Neutrophil (primary cell): ENCODE data around the gene BCR.

Source experiments
- H3K27ac ChIP-seq: fragments of 200-600 bp; sonication (generic); 2 replicates; pipeline ENCODE4 v1.5.1; 2016; ENCODE audit warnings: mild to moderate bottlenecking, moderate library complexity
- H3K27me3 ChIP-seq: fragments of 200-600 bp; sonication (generic); 2 replicates; pipeline ENCODE4 v1.6.0; 2016; ENCODE audit warnings: mild to moderate bottlenecking
- H3K36me3 ChIP-seq: fragments of 200-600 bp; sonication (generic); 2 replicates; pipeline ENCODE4 v1.5.1; 2017
- H3K4me1 ChIP-seq, 2 experiments: fragments of 200-600 bp in 1 of 2; sonication (generic) in 1 of 2; 1 replicate in 1 of 2; 2 replicates in 1 of 2; pipeline versions ENCODE4 v1.5.1 to v1.6.1; 2013 to 2016; ENCODE audit warnings: low read depth in 1 of 2, low read length in 1 of 2, mild to moderate bottlenecking in 1 of 2, moderate library complexity in 1 of 2; ENCODE audit not compliant: control insufficient read depth in 1 of 2, insufficient read depth in 1 of 2
- H3K4me3 ChIP-seq, 2 experiments: fragments of 200-600 bp in 1 of 2; sonication (generic) in 1 of 2; 1 replicate in 1 of 2; 2 replicates in 1 of 2; pipeline ENCODE4 v1.5.1; 2013 to 2016; ENCODE audit warnings: low read depth in 1 of 2, low read length in 1 of 2, mild to moderate bottlenecking in 1 of 2, moderate library complexity in 1 of 2
- H3K9me3 ChIP-seq: fragments of 200-600 bp; sonication (generic); 2 replicates; pipeline ENCODE4 v1.5.1; 2016
- TF ChIP-seq, protein P1 (sequence below): fragments of 200-600 bp; sonication (generic); IDR thresholded peaks from 2 replicates; pipeline ENCODE4 v1.5.1; 2016; ENCODE audit warnings: antibody characterized with exemption

Gene BCR

DNA sequence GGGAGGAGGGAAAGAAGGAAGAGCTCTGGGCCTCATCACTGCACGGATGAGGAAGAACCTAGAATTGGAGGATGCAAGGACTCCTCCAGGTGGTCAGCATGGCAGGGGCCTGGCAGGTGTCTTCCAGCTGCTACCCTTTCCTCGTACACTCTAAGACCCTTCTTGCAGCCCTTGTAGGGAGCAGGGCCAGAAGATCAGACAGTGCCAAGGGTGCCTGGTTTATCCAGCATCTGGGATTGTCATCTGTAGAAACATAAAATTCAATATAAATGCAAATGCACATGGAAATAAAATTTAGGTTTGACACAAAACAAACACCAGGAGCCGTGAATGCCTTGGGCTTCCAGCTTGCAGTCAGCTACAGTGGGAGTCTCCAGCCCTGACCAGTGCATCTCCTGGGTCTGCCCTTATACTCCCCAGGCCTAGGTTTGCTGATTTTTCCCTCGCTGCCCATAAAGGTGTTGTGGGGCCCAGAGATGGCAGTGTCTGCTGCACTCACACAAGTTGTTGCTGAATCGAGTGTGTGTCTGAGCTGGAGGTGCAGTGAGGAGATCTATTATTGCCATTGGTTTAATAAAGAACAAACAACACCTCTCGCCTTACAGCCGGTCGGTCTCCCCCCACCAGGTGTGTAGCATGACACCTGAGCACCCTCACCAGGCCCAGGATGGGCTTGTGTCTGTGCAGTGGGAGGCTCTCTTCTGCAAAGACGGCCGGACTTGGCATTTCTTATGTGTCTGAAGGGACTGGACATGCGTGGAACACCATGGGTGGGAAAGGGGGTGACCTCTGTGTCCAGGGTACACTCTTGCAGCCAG is 87.1 kb downstream of the BCR start:
- H3K36me3 ChIP-seq: peaks cover 88% of the 10 kb centered on the region
- H3K9me3 ChIP-seq: no peaks in the 10 kb centered on the region
- H3K27me3 ChIP-seq: no peaks in the 10 kb centered on the region
- H3K4me3 ChIP-seq: no peak overlapping the region
- no peaks in the 10 kb centered on the region for H3K4me1 ChIP-seq
- TF ChIP-seq, protein P1, sequence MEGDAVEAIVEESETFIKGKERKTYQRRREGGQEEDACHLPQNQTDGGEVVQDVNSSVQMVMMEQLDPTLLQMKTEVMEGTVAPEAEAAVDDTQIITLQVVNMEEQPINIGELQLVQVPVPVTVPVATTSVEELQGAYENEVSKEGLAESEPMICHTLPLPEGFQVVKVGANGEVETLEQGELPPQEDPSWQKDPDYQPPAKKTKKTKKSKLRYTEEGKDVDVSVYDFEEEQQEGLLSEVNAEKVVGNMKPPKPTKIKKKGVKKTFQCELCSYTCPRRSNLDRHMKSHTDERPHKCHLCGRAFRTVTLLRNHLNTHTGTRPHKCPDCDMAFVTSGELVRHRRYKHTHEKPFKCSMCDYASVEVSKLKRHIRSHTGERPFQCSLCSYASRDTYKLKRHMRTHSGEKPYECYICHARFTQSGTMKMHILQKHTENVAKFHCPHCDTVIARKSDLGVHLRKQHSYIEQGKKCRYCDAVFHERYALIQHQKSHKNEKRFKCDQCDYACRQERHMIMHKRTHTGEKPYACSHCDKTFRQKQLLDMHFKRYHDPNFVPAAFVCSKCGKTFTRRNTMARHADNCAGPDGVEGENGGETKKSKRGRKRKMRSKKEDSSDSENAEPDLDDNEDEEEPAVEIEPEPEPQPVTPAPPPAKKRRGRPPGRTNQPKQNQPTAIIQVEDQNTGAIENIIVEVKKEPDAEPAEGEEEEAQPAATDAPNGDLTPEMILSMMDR: no peak
- H3K27ac ChIP-seq: no peak overlapping the region

DNA sequence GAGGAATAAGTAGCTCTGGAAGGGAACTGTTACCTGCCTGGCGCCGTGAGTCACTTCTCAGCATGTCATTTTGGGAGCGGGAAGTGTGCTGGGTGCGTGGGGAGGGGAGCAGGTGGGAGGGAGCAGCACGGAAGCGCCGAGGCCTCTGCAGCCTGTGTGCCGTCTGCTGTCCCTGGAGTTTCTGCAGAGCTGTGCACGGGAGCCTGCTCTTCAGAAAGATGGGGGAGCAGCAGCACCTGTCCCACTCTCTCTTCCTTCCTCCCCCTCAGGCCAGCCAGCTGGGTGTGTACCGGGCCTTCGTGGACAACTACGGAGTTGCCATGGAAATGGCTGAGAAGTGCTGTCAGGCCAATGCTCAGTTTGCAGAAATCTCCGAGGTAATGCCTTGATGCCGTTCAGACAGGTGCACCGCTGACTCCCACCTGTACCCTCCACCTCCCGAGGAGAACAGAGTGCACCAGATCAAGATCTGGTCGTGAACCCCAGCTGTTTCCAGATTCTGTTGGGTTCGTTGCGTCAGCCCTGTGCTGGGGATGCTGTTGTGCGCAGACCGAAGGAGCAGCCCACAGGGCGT is 87.9 kb downstream of the BCR start:
- no peaks in the 10 kb centered on the region for H3K9me3 ChIP-seq
- no peaks in the 10 kb centered on the region for H3K27me3 ChIP-seq
- TF ChIP-seq, protein P1: no peak
- no peak overlapping the region for H3K4me3 ChIP-seq
- peaks cover 89% of the 10 kb centered on the region for H3K36me3 ChIP-seq
- no peaks in the 10 kb centered on the region for H3K4me1 ChIP-seq
- H3K27ac ChIP-seq: no peak overlapping the region

DNA sequence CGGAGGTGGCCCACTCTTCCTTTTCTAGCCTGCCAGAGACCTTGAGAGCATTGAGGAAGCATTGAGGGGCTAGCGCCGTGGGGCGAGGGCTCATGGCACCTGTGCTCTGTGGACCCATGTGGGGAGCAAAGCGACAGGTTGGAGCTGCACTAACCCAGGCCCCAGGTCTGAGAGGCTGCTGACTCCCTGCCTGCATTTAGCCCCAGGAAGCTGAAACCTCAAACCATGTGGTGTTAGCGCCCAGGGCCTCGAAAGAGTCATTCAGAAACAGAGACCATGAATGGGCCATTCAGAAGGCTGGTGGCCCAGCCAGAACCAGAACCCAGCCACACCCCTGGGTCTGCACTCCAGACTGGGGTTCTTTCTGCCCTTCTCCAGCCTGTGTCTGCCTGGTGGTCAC is 88.6 kb downstream of the BCR start:
- peaks cover 89% of the 10 kb centered on the region for H3K36me3 ChIP-seq
- no peak overlapping the region for H3K4me3 ChIP-seq
- TF ChIP-seq, protein P1: no peak
- no peaks in the 10 kb centered on the region for H3K9me3 ChIP-seq
- no peaks in the 10 kb centered on the region for H3K27me3 ChIP-seq
- no peaks in the 10 kb centered on the region for H3K4me1 ChIP-seq
- H3K27ac ChIP-seq: no peak overlapping the region

DNA sequence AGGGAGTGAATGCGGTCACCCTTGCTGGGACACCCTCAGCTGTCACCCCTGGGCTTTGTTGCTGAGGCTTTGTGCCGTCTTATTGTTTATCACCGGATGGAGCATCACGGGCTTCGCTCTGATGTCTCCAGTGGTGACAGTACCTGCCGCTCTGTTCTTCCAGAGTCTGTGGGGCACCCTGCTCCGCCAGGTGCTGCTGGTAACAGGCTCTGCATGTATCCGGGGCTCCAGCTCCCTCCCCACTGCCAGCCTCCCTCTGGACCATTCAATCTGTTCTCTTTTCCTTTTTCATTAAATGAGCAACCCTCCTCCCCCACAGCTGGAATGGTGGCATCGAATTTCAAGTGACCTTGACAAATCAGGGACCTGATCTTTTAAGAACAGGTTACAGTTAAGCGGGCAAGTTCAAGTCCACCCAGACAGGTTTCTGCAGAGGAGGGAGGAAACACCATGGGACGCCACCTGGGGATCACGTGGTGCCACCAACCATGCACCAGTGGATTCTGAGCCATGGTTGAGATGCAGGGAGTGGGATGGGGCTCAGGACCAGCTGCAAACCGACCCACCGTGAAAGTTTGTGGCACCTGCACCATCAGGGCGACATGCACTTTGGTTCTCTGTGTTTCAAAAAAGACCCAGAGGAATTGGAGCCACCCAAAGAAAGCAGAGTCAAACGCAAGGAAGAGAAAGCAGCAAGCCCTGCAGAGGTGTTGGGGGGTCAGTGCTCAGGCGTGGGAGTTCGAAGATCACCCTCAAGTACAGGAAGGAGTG is 89.3 kb downstream of the BCR start:
- no peaks in the 10 kb centered on the region for H3K9me3 ChIP-seq
- peaks cover 89% of the 10 kb centered on the region for H3K36me3 ChIP-seq
- no peaks in the 10 kb centered on the region for H3K27me3 ChIP-seq
- TF ChIP-seq, protein P1: no peak
- H3K4me1 ChIP-seq: no peaks in the 10 kb centered on the region
- no peak overlapping the region for H3K27ac ChIP-seq
- H3K4me3 ChIP-seq: no peak overlapping the region

DNA sequence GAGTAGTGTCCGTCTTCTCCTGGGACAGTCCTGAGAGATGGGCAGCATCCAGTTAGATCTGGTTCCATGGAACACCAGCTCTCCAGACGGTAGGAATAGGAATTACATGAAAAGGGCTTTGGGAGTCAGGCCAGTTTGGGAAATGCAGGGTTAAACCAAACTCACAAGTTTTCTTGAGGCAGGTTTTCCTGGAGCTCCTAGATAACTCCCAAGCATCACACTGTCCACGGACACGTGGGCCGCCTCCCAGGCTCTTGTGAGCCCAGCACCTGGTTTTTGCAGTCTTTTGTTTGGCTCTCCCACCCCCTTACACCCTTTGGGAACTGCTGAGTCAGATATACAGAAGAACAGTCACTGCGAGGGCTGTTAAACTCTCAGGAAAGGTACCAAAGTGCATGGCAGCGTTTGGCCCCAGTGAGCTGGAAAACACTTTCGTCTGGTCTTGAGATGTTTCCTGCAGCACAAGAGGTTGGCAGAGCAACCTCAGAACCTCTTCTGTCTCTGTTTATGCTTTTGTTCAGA is 90.0 kb downstream of the BCR start:
- H3K4me1 ChIP-seq: no peaks in the 10 kb centered on the region
- no peaks in the 10 kb centered on the region for H3K27me3 ChIP-seq
- TF ChIP-seq, protein P1: no peak
- no peak overlapping the region for H3K4me3 ChIP-seq
- no peak overlapping the region for H3K27ac ChIP-seq
- H3K9me3 ChIP-seq: no peaks in the 10 kb centered on the region
- peaks cover 88% of the 10 kb centered on the region for H3K36me3 ChIP-seq
